HEK293 (cell line): ENCODE data around the gene RHOXF2.
"Not testable (repeated sequence)": the region's sequence is repeated elsewhere in the genome, so short reads cannot be mapped to it uniquely, and the experiment has no call there.

ENCODE experiments used
- CTCF ChIA-PET: fragments of 350-600 bp; formaldehyde crosslinking; extraction: SDS; loops from one replicate; lab custom pipeline; 2021; ENCODE audit warnings: antibody characterized with exemption; lab: Yijun Ruan, JAX
- POLR2A ChIA-PET: fragments of 300-600 bp; formaldehyde crosslinking; extraction: SDS; loops from one replicate; lab custom pipeline; 2020; ENCODE audit warnings: antibody characterized with exemption, inconsistent platforms; lab: Yijun Ruan, JAX
- H3K27ac ChIP-seq: fragments of 200-500 bp; sonication (Bioruptor generic); 2 replicates; pipeline ENCODE4 v1.5.1; 2014; ENCODE audit warnings: low read depth, low read length, control low read depth, inconsistent platforms; ENCODE audit errors: extremely low read depth
- H3K36me3 ChIP-seq, 2 experiments: fragments of 200-500 bp in 1 of 2; sonication (Bioruptor generic) in 1 of 2; 1 replicate in 1 of 2; 2 replicates in 1 of 2; pipeline ENCODE4 v1.5.1; 2014 to 2017; ENCODE audit warnings: inconsistent platforms in 2 of 2, low read length in 2 of 2; ENCODE audit not compliant: control insufficient read depth in 2 of 2, insufficient read depth in 1 of 2
- H3K4me1 ChIP-seq: fragments of 200-500 bp; sonication (Bioruptor generic); 2 replicates; pipeline ENCODE4 v1.5.1; 2014; ENCODE audit warnings: mild to moderate bottlenecking, low read length, inconsistent platforms; ENCODE audit not compliant: control insufficient read depth, insufficient read depth
- H3K4me3 ChIP-seq: 2 replicates; pipeline ENCODE4 v1.5.1; 2011; ENCODE audit warnings: low read depth, mild to moderate bottlenecking, control low read depth, low read length, moderate library complexity
- H3K9me3 ChIP-seq: fragments of 200-500 bp; sonication (Bioruptor generic); 2 replicates; pipeline ENCODE4 v1.5.1; 2014; ENCODE audit warnings: low read depth, low read length, inconsistent platforms; ENCODE audit not compliant: control insufficient read depth, insufficient read depth
- OVOL3 ChIP-seq: fragments of 450-650 bp; formaldehyde crosslinking; IDR thresholded peaks from 2 replicates; pipeline ENCODE4 v1.5.1; 2016; ENCODE audit warnings: missing biosample characterization, missing genetic modification characterization
- ZNF132 ChIP-seq: fragments of 450-650 bp; formaldehyde crosslinking; IDR thresholded peaks from 2 replicates; pipeline ENCODE4 v1.5.1; 2017; ENCODE audit warnings: missing biosample characterization, missing genetic modification characterization, borderline replicate concordance
- ZNF280D ChIP-seq: fragments of 450-650 bp; formaldehyde crosslinking; IDR thresholded peaks from 2 replicates; pipeline ENCODE4 v1.5.1; 2016; ENCODE audit warnings: missing biosample characterization, missing genetic modification characterization
- ZNF311 ChIP-seq: fragments of 450-650 bp; formaldehyde crosslinking; IDR thresholded peaks from 2 replicates; pipeline ENCODE4 v1.5.1; 2017; ENCODE audit warnings: missing biosample characterization, missing genetic modification characterization, borderline replicate concordance
- ZNF362 ChIP-seq: fragments of 450-650 bp; formaldehyde crosslinking; IDR thresholded peaks from 2 replicates; pipeline ENCODE4 v1.5.1; 2016; ENCODE audit warnings: missing biosample characterization, missing genetic modification characterization
- ZNF426 ChIP-seq: fragments of 450-650 bp; formaldehyde crosslinking; IDR thresholded peaks from 2 replicates; pipeline ENCODE4 v1.5.1; 2017; ENCODE audit warnings: missing biosample characterization, missing genetic modification characterization, mild to moderate bottlenecking, inconsistent platforms, moderate library complexity
- ZNF473 ChIP-seq: fragments of 450-650 bp; formaldehyde crosslinking; IDR thresholded peaks from 2 replicates; pipeline ENCODE4 v1.5.1; 2017; ENCODE audit warnings: missing biosample characterization, missing genetic modification characterization
- ZNF514 ChIP-seq: fragments of 450-650 bp; formaldehyde crosslinking; IDR thresholded peaks from 2 replicates; pipeline ENCODE4 v1.5.1; 2016; ENCODE audit warnings: missing biosample characterization, missing genetic modification characterization
- ZNF549 ChIP-seq: fragments of 450-650 bp; IDR thresholded peaks from 2 replicates; pipeline ENCODE4 v1.5.1; 2018; ENCODE audit warnings: missing biosample characterization, missing genetic modification characterization, mild to moderate bottlenecking, inconsistent platforms, moderate library complexity
- ZNF621 ChIP-seq: fragments of 450-650 bp; formaldehyde crosslinking; IDR thresholded peaks from 2 replicates; pipeline ENCODE4 v1.5.1; 2017; ENCODE audit warnings: missing biosample characterization, missing genetic modification characterization
- ZNF624 ChIP-seq: fragments of 450-650 bp; formaldehyde crosslinking; IDR thresholded peaks from 2 replicates; pipeline ENCODE4 v1.5.1; 2017; ENCODE audit warnings: missing biosample characterization, missing genetic modification characterization
- ZNF664 ChIP-seq: fragments of 450-650 bp; formaldehyde crosslinking; IDR thresholded peaks from 2 replicates; pipeline ENCODE4 v1.5.1; 2016; ENCODE audit warnings: missing biosample characterization, missing genetic modification characterization
- ZNF76 ChIP-seq: fragments of 450-650 bp; formaldehyde crosslinking; IDR thresholded peaks from 2 replicates; pipeline ENCODE4; 2016; ENCODE audit warnings: low read depth, missing biosample characterization, missing genetic modification characterization, borderline replicate concordance
- ZXDB ChIP-seq: fragments of 450-650 bp; formaldehyde crosslinking; IDR thresholded peaks from 2 replicates; pipeline ENCODE4 v1.5.1; 2016; ENCODE audit warnings: missing biosample characterization, missing genetic modification characterization
- TF ChIP-seq, protein P1 (sequence below): fragments of 450-650 bp; formaldehyde crosslinking; IDR thresholded peaks from 2 replicates; pipeline ENCODE4 v1.5.1; 2017; ENCODE audit warnings: missing biosample characterization, mild to moderate bottlenecking, missing genetic modification characterization, moderate library complexity

Gene RHOXF2

DNA sequence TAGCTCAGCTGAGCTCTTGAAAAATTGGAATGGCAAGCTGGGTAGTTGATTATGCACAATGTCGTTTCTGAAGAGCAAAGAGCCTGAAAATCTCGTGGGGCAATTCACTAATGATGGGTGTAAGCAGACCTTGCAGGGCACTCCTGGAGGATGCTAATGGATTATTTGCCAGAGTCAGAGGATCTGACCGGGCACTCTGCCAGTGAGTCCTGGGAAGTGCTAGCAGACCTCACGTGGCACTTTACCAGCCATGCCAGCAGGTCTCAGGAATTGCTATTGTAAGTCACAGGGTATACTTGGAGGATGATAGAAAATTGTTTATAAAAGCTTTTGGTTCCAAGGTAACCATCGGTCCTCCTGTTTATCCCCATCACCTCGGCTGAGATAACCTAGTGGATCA lies 37.4 kb downstream of the RHOXF2 start:
- H3K9me3 ChIP-seq, H3K4me1 ChIP-seq, CTCF ChIA-PET, H3K27ac ChIP-seq, POLR2A ChIA-PET, H3K4me3 ChIP-seq, H3K36me3 ChIP-seq: not testable (repeated sequence)

- H3K36me3 ChIP-seq, H3K4me1 ChIP-seq, H3K27ac ChIP-seq, POLR2A ChIA-PET, H3K4me3 ChIP-seq, H3K9me3 ChIP-seq, CTCF ChIA-PET: not testable (repeated sequence)
Observed at GRCh38 chrX:120196626-120197283, 38.3 kb downstream of the RHOXF2 start.

DNA sequence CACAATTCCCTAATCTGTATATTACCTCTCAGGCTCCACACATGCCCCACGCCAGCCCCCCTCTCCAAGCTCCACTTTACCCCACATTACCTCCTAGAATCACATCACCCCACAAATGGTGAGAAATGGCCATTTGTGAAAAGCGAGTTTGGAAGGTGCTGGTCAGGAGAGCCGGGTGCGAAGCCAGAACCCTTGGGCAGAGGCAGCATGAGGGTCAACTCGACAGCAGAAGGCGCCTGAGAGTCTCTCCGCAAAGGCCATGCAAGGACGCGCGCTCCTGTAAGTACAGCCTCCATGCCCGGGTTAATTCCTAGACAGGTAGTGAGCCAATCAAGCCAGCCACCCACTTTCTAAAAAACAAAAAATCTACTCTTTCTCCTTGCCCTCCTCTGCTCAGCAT lies 42.4 kb downstream of the RHOXF2 start:
- CTCF ChIA-PET = interaction anchor here (2.3 kb wide), 1 partner anchor 13 kb away, joined by 14 read pairs; no protein-coding TSS in a partner anchor
- no peak for TF ChIP-seq OVOL3 (tag by site-specific recombination)
- TF ChIP-seq ZNF280D (tag by site-specific recombination) = no peak
- TF ChIP-seq ZNF311 = no peak
- no peak for TF ChIP-seq ZNF473 (tag by site-specific recombination)
- TF ChIP-seq ZNF426 (tag by site-specific recombination) = no peak
- TF ChIP-seq ZNF362 (tag by site-specific recombination) = no peak
- no peak for TF ChIP-seq ZNF76 (tag by site-specific recombination)
- no peaks in the 10 kb centered on the region for H3K4me1 ChIP-seq
- no peak overlapping the region for H3K4me3 ChIP-seq
- H3K36me3 ChIP-seq = no peaks in the 10 kb centered on the region
- no peak overlapping the region for H3K27ac ChIP-seq
- POLR2A ChIA-PET = no interaction called here
- H3K9me3 ChIP-seq = no peaks in the 10 kb centered on the region

DNA sequence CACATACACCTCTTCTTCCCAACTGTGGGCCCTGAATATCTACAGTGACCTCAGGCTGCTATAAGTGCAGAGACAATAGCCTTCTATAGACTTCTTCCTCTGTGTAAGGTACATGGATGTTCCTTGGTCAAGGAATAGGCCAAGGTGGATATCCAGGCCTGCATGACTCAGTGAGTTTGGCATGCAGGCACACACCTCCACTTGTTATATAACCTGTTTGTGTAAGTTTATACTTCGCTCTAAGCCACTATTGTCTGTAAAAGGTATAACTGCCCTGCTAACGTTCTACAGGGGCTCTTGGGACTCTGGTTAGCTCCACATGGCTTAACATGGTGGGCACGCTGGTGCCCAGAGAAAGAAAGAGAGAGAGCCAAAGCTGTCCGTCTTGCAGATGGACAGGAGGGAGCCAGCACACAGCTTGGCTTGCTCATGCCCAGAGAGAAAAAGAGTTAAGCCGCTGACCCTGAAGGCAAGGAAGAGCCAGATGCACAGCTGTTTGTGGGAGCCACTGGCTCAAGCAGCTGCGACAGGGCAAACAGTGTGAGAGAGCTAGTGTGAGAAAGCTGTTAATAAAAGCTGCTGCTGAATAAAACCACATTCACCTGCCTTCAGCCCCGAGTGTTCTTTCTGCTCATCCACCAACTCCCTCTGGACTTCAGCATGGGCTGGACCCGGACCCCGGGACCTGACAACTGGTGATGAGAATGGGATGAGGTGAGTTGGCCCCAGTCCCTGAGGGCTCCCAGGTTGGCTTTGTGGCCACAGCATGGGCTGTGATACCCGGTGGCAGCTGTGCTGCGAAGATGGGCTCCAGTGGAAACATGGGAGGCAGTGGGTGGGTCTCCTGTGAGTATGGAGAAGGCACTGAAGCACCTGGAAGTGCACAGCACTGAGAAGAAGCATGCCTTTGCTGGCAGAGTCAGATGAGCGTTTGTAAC lies 47.7 kb downstream of the RHOXF2 start:
- CTCF ChIA-PET = interaction anchor here (2.8 kb wide), 1 partner anchor 8 kb away, joined by 23 read pairs; no protein-coding TSS in a partner anchor
- TF ChIP-seq ZNF514 (tag by site-specific recombination) = no peak
- no peak for TF ChIP-seq ZNF549
- no peak for TF ChIP-seq ZNF621 (tag by site-specific recombination)
- no peak for TF ChIP-seq ZXDB
- no peak for TF ChIP-seq ZNF624
- no peak for TF ChIP-seq ZNF664 (tag by site-specific recombination)
- TF ChIP-seq, protein P1, sequence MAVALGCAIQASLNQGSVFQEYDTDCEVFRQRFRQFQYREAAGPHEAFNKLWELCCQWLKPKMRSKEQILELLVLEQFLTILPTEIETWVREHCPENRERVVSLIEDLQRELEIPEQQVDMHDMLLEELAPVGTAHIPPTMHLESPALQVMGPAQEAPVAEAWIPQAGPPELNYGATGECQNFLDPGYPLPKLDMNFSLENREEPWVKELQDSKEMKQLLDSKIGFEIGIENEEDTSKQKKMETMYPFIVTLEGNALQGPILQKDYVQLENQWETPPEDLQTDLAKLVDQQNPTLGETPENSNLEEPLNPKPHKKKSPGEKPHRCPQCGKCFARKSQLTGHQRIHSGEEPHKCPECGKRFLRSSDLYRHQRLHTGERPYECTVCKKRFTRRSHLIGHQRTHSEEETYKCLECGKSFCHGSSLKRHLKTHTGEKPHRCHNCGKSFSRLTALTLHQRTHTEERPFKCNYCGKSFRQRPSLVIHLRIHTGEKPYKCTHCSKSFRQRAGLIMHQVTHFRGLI (tag by site-specific recombination) = no peak
- no peak for TF ChIP-seq ZNF132 (tag by site-specific recombination)

More for the DNA sequence above, 47.7 kb downstream of the RHOXF2 start:
- Histone ChIP-seq H3K36me3 (no peaks in the 10 kb centered on the region), H3K4me3 (no peak overlapping the region), H3K9me3 (no peaks in the 10 kb centered on the region), H3K27ac (no peak overlapping the region), H3K4me1 (no peaks in the 10 kb centered on the region)
- POLR2A ChIA-PET = no interaction called here
